Activated CD8-positive, alpha-beta memory T cell treated with anti-CD3 and anti-CD28 coated beads, Interleukin-2, amount 10 ng/mL, durations not matched to agents 7 days and 5 days (primary cell): Measurements from ENCODE around the gene NFE2L2. TPM values are rescaled to one million over a fixed set of nuclear protein-coding genes. Genes with fewer than 3 reads are reported as not detected.
"Not testable (repeated sequence)": the region's sequence is repeated elsewhere in the genome, so short reads cannot be mapped to it uniquely, and the experiment has no call there.

Source experiments
- ATAC-seq: fragments of 150-1000 bp; cut with Tn5 transposase; one replicate; pipeline ENCODE4 v1.10.0; 2021; ENCODE audit warnings: moderate library complexity
- CTCF ChIA-PET: fragments of 350-600 bp; sonication (Branson Sonifier 250); formaldehyde crosslinking; loops from one replicate; lab custom pipeline; 2021; ENCODE audit warnings: antibody characterized with exemption; lab: Charles Lee
- DNase-seq: peaks from one replicate; pipeline ENCODE4 v3.0.0-alpha.2; 2020
- H3K27ac Mint-ChIP-seq: one replicate; pipeline ENCODE4 v1.8.0; 2021; ENCODE audit warnings: mild to moderate bottlenecking, mixed read lengths
- H3K27me3 Mint-ChIP-seq: one replicate; pipeline ENCODE4 v1.8.0; 2021; ENCODE audit warnings: mixed read lengths
- H3K36me3 Mint-ChIP-seq: one replicate; pipeline ENCODE4 v1.8.0; 2021; ENCODE audit warnings: mild to moderate bottlenecking, mixed read lengths
- H3K4me1 Mint-ChIP-seq: one replicate; pipeline ENCODE4 v1.8.0; 2021; ENCODE audit warnings: mixed read lengths
- H3K4me3 Mint-ChIP-seq: one replicate; pipeline ENCODE4 v1.8.0; 2021; ENCODE audit warnings: mild to moderate bottlenecking, moderate library complexity, mixed read lengths
- H3K9me3 Mint-ChIP-seq: one replicate; pipeline ENCODE4 v1.8.0; 2022; ENCODE audit warnings: low read depth, mixed read lengths
- microRNA-seq: library from miRNA; unstranded; fragments of <30 nt; microRNA quantifications from one replicate; pipeline ENCODE4 v1.2.0, GENCODE V29; 2022
- total RNA-seq, 2 experiments: library from RNA; stranded (reverse); gene quantifications; one replicate each; pipeline ENCODE4 v1.2.3, GENCODE V29; 2021

The NFE2L2 gene
- total RNA-seq, 2 experiments from 2014 or later, result 56.5 to 58.9 TPM

DNA sequence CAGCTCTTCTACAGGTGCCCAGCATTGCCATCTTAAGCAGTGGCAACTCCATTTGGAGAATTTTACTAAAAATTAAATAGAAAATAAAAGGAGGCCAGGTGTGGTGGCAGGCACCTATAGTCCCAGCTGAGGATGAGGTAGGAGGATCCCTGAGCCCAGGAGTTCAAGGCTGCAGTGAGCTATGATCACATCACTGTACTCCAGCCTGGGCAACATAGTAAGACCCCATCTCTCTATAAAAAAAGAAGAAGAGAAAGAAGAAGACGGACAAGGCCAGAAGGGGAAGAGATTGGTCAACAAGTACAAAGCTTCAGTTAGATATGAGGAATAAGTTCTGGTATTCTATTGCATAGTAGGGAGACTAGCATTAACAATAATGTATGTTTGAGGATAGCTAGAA, 73.6 kb downstream of the NFE2L2 start:
- CTCF ChIA-PET, result interaction anchor here (0.7 to 1.3 kb wide), 5 partner anchors 9 to 83 kb away, joined by 3 to 5 read pairs (median 3); partner anchors contain the start of gene HNRNPA3
- H3K4me1 Mint-ChIP-seq, result peaks cover 11% of the 10 kb centered on the region
- no peak overlapping the region for H3K4me3 Mint-ChIP-seq
- no peaks in the 10 kb centered on the region for H3K9me3 Mint-ChIP-seq
- H3K36me3 Mint-ChIP-seq, result peaks cover 2% of the 10 kb centered on the region
- H3K27ac Mint-ChIP-seq, result no peak overlapping the region
- DNase-seq (no peak), ATAC-seq (no peak)
- H3K27me3 Mint-ChIP-seq, result no peaks in the 10 kb centered on the region

DNA sequence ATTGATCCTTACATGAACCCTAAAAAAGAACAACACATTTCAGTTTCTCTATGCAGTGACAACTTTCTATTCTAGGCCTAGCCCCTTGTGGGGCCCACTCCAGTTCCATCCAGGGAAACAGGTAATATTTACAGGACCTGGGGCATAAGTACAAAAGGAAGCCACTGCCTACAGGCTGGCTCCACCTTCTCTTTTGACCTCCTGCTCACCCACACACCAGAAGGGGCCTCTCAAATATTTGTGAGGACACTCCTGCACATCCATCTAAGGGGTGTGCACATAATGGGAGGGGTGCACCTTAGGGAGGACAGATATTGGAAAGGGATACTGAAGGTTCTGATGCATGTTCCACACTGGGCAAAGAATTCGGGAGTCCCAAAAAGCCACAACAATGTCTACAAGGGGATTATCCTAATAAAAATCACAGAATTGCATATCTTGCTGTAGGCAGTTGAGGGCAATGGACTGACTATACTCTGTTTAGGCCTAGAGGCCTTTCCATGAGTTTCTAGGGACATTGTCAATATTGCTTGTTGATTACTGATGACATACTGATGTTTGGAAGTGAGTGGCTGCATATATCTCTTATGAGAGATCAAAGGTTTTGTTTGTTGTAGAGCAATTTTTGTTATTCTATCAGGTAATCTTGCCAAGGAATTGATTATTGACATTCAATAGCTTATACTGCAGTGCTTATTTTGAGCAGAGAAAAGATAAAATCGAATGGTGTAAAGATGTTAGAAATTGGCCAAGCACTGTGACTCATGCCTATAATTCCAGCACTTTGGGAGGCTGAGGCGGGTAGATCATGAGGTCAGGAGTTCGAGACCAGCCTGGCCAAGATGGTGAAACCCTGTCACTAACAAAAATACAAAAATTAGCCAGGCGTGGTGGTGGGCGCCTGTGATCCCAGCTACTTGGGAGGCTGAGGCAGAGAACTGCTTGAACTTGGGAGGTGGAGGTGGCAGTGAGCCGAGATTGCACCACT, 75.8 kb downstream of the NFE2L2 start:
- Mint-ChIP-seq H3K27ac (no peak overlapping the region), H3K4me3 (no peak overlapping the region), H3K36me3 (peaks cover 2% of the 10 kb centered on the region), H3K4me1 (peaks cover 7% of the 10 kb centered on the region), H3K27me3 (no peaks in the 10 kb centered on the region), H3K9me3 (no peaks in the 10 kb centered on the region)
- CTCF ChIA-PET, result no interaction called here
- no peak for DNase-seq
- ATAC-seq, result no peak

DNA sequence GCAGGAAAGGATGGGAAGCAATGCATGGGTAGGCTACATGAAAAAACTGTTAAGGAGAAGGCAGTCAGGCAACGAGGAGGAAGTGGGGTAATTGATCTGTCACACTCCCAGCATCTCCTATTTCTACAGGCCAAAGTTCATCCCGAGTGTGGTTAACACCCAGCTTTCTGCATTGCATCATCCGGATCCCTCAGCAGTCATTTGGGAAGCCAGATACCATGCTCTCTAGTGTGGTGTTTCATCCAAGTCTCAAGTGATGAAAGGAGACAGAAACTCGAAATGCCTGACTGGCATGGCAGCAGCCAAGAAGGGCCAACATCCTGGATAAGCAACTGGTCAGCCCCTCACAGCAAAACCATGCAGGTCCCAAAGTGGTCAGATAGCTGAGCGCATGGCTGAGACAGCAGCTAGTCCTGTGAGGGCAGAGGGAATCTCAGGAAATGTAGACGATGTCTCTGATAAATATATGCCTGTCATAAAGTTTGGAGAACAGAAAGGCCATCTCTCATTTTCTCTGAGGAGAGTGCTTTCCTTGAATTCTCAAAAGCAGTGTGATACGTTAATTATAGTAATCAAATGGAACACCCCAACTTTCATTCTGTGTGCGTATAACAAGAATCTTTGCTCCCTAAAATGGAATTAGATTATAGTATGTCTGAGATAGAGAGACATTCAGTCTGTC, 76.8 kb downstream of the NFE2L2 start:
- peaks cover 5% of the 10 kb centered on the region for H3K4me1 Mint-ChIP-seq

DNA sequence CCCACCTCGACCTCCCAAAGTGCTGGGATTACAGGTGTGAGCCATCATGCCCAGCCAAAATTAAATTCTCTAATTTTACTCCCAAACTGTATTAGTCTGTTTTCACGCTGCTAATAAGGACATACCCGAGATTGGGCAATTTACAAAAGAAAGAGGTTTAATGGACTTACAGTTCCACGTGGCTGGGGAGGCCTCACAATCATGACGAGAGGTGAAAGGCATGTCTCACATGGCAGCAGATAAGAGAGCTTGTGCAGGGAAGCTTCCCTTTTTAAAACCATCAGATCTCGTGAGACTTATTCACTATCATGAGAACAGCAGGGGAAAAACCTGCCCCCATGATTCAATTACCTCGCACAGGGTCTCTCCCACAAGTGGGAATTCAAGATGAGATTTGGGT, 78.5 kb downstream of the NFE2L2 start:
- not testable (repeated sequence) for ATAC-seq, H3K27me3 Mint-ChIP-seq, H3K27ac Mint-ChIP-seq, H3K4me1 Mint-ChIP-seq, H3K36me3 Mint-ChIP-seq, H3K4me3 Mint-ChIP-seq, DNase-seq, H3K9me3 Mint-ChIP-seq
- CTCF ChIA-PET, result interaction anchor here (2.8 kb wide), 1 partner anchor 21 kb away, joined by 6 read pairs; no protein-coding TSS in a partner anchor

More for the DNA sequence above, 76.8 kb downstream of the NFE2L2 start:
- DNase-seq (no peak), ATAC-seq (no peak)
- no peaks in the 10 kb centered on the region for H3K27me3 Mint-ChIP-seq
- H3K9me3 Mint-ChIP-seq, result no peaks in the 10 kb centered on the region
- CTCF ChIA-PET, result no interaction called here
- no peak overlapping the region for H3K4me3 Mint-ChIP-seq
- H3K36me3 Mint-ChIP-seq, result peaks cover 2% of the 10 kb centered on the region
- no peak overlapping the region for H3K27ac Mint-ChIP-seq

DNA sequence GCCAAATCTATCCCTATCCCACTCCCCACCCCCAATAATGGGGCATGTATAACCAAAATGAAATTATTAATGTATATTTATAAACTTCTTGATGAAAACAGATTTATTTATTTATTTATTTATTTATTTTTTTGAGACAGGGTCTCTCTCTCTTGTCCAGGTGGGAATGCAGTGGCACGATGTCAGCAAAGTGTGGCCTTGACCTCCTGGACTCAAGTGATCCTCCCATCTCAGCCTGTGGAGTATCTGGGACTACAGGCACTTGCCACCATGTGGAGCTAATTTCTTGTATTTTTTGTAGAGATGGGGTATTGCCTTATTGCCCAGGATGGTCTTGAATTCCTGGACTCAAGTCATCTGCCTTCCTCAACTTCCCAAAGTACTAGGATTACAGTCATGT, 79.9 kb downstream of the NFE2L2 start:
- CTCF ChIA-PET, result interaction anchor here (0.7 to 2.8 kb wide), 4 partner anchors 13 to 20 kb away, joined by 3 to 7 read pairs (median 6); no protein-coding TSS in a partner anchor
- H3K27me3 Mint-ChIP-seq, result peaks cover 3% of the 10 kb centered on the region
- peaks cover 2% of the 10 kb centered on the region for H3K4me1 Mint-ChIP-seq
- no peaks in the 10 kb centered on the region for H3K9me3 Mint-ChIP-seq
- H3K4me3 Mint-ChIP-seq, result no peak overlapping the region
- no peak for DNase-seq
- H3K36me3 Mint-ChIP-seq, result no peaks in the 10 kb centered on the region
- H3K27ac Mint-ChIP-seq, result no peak overlapping the region
- ATAC-seq, result no peak

DNA sequence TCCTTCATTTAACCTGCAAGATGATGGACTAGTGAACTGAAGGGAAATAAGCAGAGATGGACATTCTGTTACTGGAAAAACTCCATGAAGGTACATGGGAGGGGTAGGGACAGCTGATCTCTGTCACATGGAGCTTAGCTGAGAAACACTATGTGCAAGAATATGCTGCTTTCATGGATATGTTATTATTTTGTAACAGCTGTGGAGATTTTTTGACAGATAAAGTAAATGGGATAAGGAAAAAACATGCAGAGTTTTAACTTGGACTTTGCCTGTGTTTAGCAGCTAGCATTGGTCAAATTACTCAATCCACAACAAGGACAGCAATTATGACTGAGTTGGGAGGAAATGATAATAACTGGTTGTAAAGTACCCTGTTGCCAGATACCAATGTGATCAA, 80.7 kb downstream of the NFE2L2 start:
- H3K4me3 Mint-ChIP-seq, result no peak overlapping the region
- CTCF ChIA-PET, result interaction anchor here (2.8 kb wide), 1 partner anchor 19 kb away, joined by 6 read pairs; no protein-coding TSS in a partner anchor
- no peaks in the 10 kb centered on the region for H3K9me3 Mint-ChIP-seq
- H3K27ac Mint-ChIP-seq, result no peak overlapping the region
- H3K4me1 Mint-ChIP-seq, result peaks cover 2% of the 10 kb centered on the region
- no peaks in the 10 kb centered on the region for H3K36me3 Mint-ChIP-seq
- ATAC-seq (no peak), DNase-seq (no peak)
- H3K27me3 Mint-ChIP-seq, result peaks cover 3% of the 10 kb centered on the region

Small RNA genes lying within 50 kb of the gene (microRNA-seq; reads per million reads assigned to microRNA genes)
- gene MIR3128, result not detected
- gene MIR6512, result not detected

Other genes starting within 250 kb of the NFE2L2 start
- 100 to 1,000 TPM; 298 to 320 TPM for gene HNRNPA3, start 51.9 kb downstream of the NFE2L2 start, total RNA-seq
- gene AGPS, start 128.0 kb upstream of the NFE2L2 start, total RNA-seq, result 10 to 100 TPM; 58.5 to 60.9 TPM